Measurements from ENCODE around the gene PFDN1. TPM values are rescaled to one million over a fixed set of nuclear protein-coding genes. Genes with fewer than 3 reads are reported as not detected.

The PFDN1 gene
- total RNA-seq, 1 experiment from 2014 or later, result 94.1 TPM

- Histone ChIP-seq H3K27me3 (replicated peaks; ENCODE audit: insufficient read depth, low read depth, low read length, poor library complexity) (no peaks in the 10 kb centered on the region), H3K4me1 (ENCODE audit: insufficient read depth, low read length, poor library complexity, severe bottlenecking) (peaks cover 22% of the 10 kb centered on the region), H3K4me3 (ENCODE audit: low read depth, low read length, poor library complexity, severe bottlenecking) (no peak overlapping the region), H3K27ac (ENCODE audit: low read depth, low read length, poor library complexity, severe bottlenecking) (no peak overlapping the region), H3K9me3 (ENCODE audit: low read depth, low read length, poor library complexity, severe bottlenecking) (no peaks in the 10 kb centered on the region), H3K36me3 (ENCODE audit: insufficient read depth, low read length, poor library complexity, severe bottlenecking) (peaks cover 6% of the 10 kb centered on the region)
- TSS peak; percentile 92 for BruUV-seq (replicated peaks)
- ChIA-PET POLR2A (ENCODE audit: low non-redundant PET) (no interaction called here), CTCF (interaction anchor here (1.2 to 3.3 kb wide), 7 partner anchors 80 to 156 kb away, joined by 4 to 70 read pairs (median 13); partner anchors contain the start of genes ANKHD1, HBEGF and SLC4A9)
- DNase-seq (ENCODE audit: low spot score), result no peak
- TF ChIP-seq CTCF (conservative IDR thresholded peaks at IDR 0.05; ENCODE audit: low read depth, low read length) (no peak), EZH2 (IDR thresholded peaks at IDR 0.05; ENCODE audit: borderline replicate concordance, low read depth, low read length, poor library complexity, severe bottlenecking) (no peak)
- intact Hi-C loops (cut with micrococcal nuclease; ENCODE audit: unreplicated experiment), result loop anchor here (5.0 kb wide), 1 partner anchor 467 kb away; no protein-coding TSS in a partner anchor
Measured at GRCh38 chr5:140245341-140245740, 57.6 kb downstream of the PFDN1 start.

GRCh38 chr5:140244525-140245025, 58.3 kb downstream of the PFDN1 start:
- H3K27me3 ChIP-seq (replicated peaks; ENCODE audit: insufficient read depth, low read depth, low read length, poor library complexity), result no peaks in the 10 kb centered on the region
- TF ChIP-seq CTCF (conservative IDR thresholded peaks at IDR 0.05; ENCODE audit: low read depth, low read length) (peak; percentile 88), EZH2 (IDR thresholded peaks at IDR 0.05; ENCODE audit: borderline replicate concordance, low read depth, low read length, poor library complexity, severe bottlenecking) (no peak)
- no TSS peak for BruUV-seq (replicated peaks)
- ChIA-PET CTCF (interaction anchor here (0.5 to 3.3 kb wide), 17 partner anchors 49 to 759 kb away, joined by 3 to 70 read pairs (median 4); partner anchors contain the start of genes ANKHD1, HBEGF, IK and PFDN1), POLR2A (ENCODE audit: low non-redundant PET) (interaction anchor here (0.6 kb wide), 1 partner anchor 53 kb away, joined by 5 read pairs; no protein-coding TSS in a partner anchor)
- no peak overlapping the region for H3K27ac ChIP-seq (ENCODE audit: low read depth, low read length, poor library complexity, severe bottlenecking)
- intact Hi-C loops (cut with micrococcal nuclease; ENCODE audit: unreplicated experiment), result loop anchor here (1.0 to 5.0 kb wide), 3 partner anchors 107 to 468 kb away; no protein-coding TSS in a partner anchor
- peak; percentile 92 for DNase-seq (ENCODE audit: low spot score)
- peaks cover 6% of the 10 kb centered on the region for H3K36me3 ChIP-seq (ENCODE audit: insufficient read depth, low read length, poor library complexity, severe bottlenecking)
- no peaks in the 10 kb centered on the region for H3K9me3 ChIP-seq (ENCODE audit: low read depth, low read length, poor library complexity, severe bottlenecking)
- H3K4me1 ChIP-seq (ENCODE audit: insufficient read depth, low read length, poor library complexity, severe bottlenecking), result peaks cover 26% of the 10 kb centered on the region
- H3K4me3 ChIP-seq (ENCODE audit: low read depth, low read length, poor library complexity, severe bottlenecking), result no peak overlapping the region

- ChIA-PET POLR2A (ENCODE audit: low non-redundant PET) (interaction anchor here (0.6 kb wide), 1 partner anchor 54 kb away, joined by 5 read pairs; no protein-coding TSS in a partner anchor), CTCF (interaction anchor here (0.5 to 3.3 kb wide), 15 partner anchors 50 to 759 kb away, joined by 3 to 70 read pairs (median 4); partner anchors contain the start of genes ANKHD1, HBEGF, IK and PFDN1)
- intact Hi-C loops (cut with micrococcal nuclease; ENCODE audit: unreplicated experiment), result loop anchor here (1.0 kb wide), 2 partner anchors 108 to 114 kb away; no protein-coding TSS in a partner anchor
- Histone ChIP-seq H3K4me3 (ENCODE audit: low read depth, low read length, poor library complexity, severe bottlenecking) (no peak overlapping the region), H3K27me3 (replicated peaks; ENCODE audit: insufficient read depth, low read depth, low read length, poor library complexity) (no peaks in the 10 kb centered on the region), H3K27ac (ENCODE audit: low read depth, low read length, poor library complexity, severe bottlenecking) (no peak overlapping the region), H3K36me3 (ENCODE audit: insufficient read depth, low read length, poor library complexity, severe bottlenecking) (peaks cover 6% of the 10 kb centered on the region), H3K9me3 (ENCODE audit: low read depth, low read length, poor library complexity, severe bottlenecking) (no peaks in the 10 kb centered on the region), H3K4me1 (ENCODE audit: insufficient read depth, low read length, poor library complexity, severe bottlenecking) (peaks cover 26% of the 10 kb centered on the region)
- DNase-seq (ENCODE audit: low spot score), result no peak
- no peak for TF ChIP-seq EZH2 (IDR thresholded peaks at IDR 0.05; ENCODE audit: borderline replicate concordance, low read depth, low read length, poor library complexity, severe bottlenecking)
- no peak for TF ChIP-seq CTCF (conservative IDR thresholded peaks at IDR 0.05; ENCODE audit: low read depth, low read length)
- no TSS peak for BruUV-seq (replicated peaks)
Measured at GRCh38 chr5:140243706-140244250, 59.1 kb downstream of the PFDN1 start.

All from A673 (cell line).